Activated CD8-positive, alpha-beta T cell treated with anti-CD3 and anti-CD28 coated beads for 36 hours (primary cell): Measurements from ENCODE around the gene SMCHD1. TPM values are rescaled to one million over a fixed set of nuclear protein-coding genes. Genes with fewer than 3 reads are reported as not detected.
A peak's percentile ranks its signal among the peaks of the same experiment; 100 is the strongest.

Experiments used
- ATAC-seq: fragments of 200-7000 bp; cut with Tn5 transposase; one replicate; pipeline ENCODE4 v1.10.0; 2021; ENCODE audit warnings: mild to moderate bottlenecking, moderate library complexity
- CTCF ChIA-PET: fragments of 350-600 bp; sonication (Branson Sonifier 250); formaldehyde crosslinking; loops from one replicate; lab custom pipeline; 2021; ENCODE audit warnings: antibody characterized with exemption; lab: Charles Lee
- POLR2A ChIA-PET: fragments of 350-600 bp; sonication (Branson Sonifier 250); formaldehyde crosslinking; loops from one replicate; lab custom pipeline; 2021; ENCODE audit warnings: antibody characterized with exemption; lab: Charles Lee
- DNase-seq: peaks from one replicate; pipeline ENCODE4 v3.0.0-alpha.2; 2020
- H3K27ac Mint-ChIP-seq: one replicate; pipeline ENCODE4 v1.8.0; 2021; ENCODE audit warnings: mild to moderate bottlenecking, mixed read lengths
- H3K27me3 Mint-ChIP-seq: one replicate; pipeline ENCODE4 v1.8.0; 2021; ENCODE audit warnings: mixed read lengths
- H3K36me3 Mint-ChIP-seq: one replicate; pipeline ENCODE4 v1.8.0; 2021; ENCODE audit warnings: low read depth, mixed read lengths
- H3K4me1 Mint-ChIP-seq: one replicate; pipeline ENCODE4 v1.8.0; 2021; ENCODE audit warnings: low read depth, mixed read lengths
- H3K4me3 Mint-ChIP-seq: one replicate; pipeline ENCODE4 v1.8.0; 2021; ENCODE audit warnings: mild to moderate bottlenecking, moderate library complexity, mixed read lengths
- H3K9me3 Mint-ChIP-seq: one replicate; pipeline ENCODE4 v1.8.0; 2021; ENCODE audit warnings: mixed read lengths
- intact Hi-C: fragments of 100-400 bp; cut with micrococcal nuclease; formaldehyde crosslinking; loops from one replicate; pipeline ENCODE4 v1.10.0; 2022
- total RNA-seq, 2 experiments: library from RNA; stranded (reverse); gene quantifications; one replicate each; pipeline ENCODE4 v1.2.3, GENCODE V29; 2021
- TF ChIP-seq, protein P1 (sequence below): fragments of 200-600 bp; IDR thresholded peaks from one replicate; pipeline ENCODE4 v1.8.0; 2022; ENCODE audit warnings: antibody characterized with exemption, mild to moderate bottlenecking

Gene SMCHD1
- total RNA-seq, 2 experiments from 2014 or later, result 97.4 to 98.9 TPM

DNA sequence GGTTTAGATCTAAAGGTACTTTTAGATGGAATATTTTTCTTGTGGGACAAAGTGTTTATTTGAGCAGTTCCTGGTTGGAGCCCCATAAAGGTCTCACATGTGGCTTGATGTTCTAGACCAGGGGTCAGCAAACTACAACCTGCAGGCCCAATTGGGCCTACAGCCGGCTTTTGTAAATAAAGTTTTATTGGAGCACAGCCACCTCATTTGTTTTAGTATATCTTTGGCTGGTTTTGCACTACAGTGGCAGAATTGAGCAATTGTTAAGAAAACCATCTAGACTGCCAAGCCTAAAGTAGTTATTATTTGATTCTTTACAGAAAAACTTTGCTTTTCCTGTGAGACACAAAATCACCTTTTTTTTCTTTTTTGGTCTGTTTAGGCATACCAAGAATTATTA is 42.5 kb upstream of the SMCHD1 start:
- no peaks in the 10 kb centered on the region for H3K27me3 Mint-ChIP-seq
- intact Hi-C loops, result no loop called here
- H3K27ac Mint-ChIP-seq, result no peak overlapping the region
- peaks cover 74% of the 10 kb centered on the region for H3K36me3 Mint-ChIP-seq
- no peaks in the 10 kb centered on the region for H3K9me3 Mint-ChIP-seq
- H3K4me1 Mint-ChIP-seq, result peaks cover 15% of the 10 kb centered on the region
- ChIA-PET POLR2A (no interaction called here), CTCF (no interaction called here)
- TF ChIP-seq, protein P1, sequence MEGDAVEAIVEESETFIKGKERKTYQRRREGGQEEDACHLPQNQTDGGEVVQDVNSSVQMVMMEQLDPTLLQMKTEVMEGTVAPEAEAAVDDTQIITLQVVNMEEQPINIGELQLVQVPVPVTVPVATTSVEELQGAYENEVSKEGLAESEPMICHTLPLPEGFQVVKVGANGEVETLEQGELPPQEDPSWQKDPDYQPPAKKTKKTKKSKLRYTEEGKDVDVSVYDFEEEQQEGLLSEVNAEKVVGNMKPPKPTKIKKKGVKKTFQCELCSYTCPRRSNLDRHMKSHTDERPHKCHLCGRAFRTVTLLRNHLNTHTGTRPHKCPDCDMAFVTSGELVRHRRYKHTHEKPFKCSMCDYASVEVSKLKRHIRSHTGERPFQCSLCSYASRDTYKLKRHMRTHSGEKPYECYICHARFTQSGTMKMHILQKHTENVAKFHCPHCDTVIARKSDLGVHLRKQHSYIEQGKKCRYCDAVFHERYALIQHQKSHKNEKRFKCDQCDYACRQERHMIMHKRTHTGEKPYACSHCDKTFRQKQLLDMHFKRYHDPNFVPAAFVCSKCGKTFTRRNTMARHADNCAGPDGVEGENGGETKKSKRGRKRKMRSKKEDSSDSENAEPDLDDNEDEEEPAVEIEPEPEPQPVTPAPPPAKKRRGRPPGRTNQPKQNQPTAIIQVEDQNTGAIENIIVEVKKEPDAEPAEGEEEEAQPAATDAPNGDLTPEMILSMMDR, result no peak
- no peak overlapping the region for H3K4me3 Mint-ChIP-seq
- ATAC-seq (no peak), DNase-seq (no peak)

DNA sequence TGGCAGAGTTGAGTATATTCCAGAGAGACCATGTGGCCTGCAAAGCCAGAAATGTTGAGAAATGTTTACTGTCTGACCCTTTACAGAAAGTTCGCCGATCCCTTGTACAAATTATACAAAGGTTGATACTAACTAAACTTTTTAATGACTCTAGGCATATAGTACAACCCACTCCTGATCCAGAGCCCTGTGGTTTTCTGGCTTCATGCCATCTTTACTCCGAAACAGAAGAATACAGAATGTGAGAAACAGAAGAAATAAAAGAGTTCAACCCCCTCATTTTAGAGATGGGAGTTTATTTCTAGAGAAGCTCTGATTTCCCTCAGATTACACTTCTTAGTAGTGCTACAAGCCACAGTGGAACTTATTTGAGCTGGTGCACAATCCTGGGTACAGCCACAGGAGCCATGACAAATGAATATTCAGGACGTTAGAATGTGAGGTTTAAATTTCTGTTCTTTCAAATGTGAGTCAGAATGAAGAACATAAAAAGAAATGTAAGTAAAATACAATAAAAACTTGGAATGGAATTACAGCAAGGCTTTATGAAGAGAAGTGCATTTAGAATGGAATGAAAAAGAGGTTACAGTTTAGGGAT is 38.0 kb upstream of the SMCHD1 start:
- Mint-ChIP-seq H3K4me1 (peaks cover 5% of the 10 kb centered on the region), H3K27me3 (no peaks in the 10 kb centered on the region), H3K9me3 (no peaks in the 10 kb centered on the region), H3K4me3 (no peak overlapping the region), H3K27ac (no peak overlapping the region), H3K36me3 (peaks cover 44% of the 10 kb centered on the region)
- DNase-seq (no peak), ATAC-seq (no peak)
- ChIA-PET CTCF (no interaction called here), POLR2A (interaction anchor here (1.1 kb wide), 1 partner anchor 40 kb away, joined by 3 read pairs; no protein-coding TSS in a partner anchor)
- TF ChIP-seq, protein P1, result no peak
- intact Hi-C loops, result no loop called here

DNA sequence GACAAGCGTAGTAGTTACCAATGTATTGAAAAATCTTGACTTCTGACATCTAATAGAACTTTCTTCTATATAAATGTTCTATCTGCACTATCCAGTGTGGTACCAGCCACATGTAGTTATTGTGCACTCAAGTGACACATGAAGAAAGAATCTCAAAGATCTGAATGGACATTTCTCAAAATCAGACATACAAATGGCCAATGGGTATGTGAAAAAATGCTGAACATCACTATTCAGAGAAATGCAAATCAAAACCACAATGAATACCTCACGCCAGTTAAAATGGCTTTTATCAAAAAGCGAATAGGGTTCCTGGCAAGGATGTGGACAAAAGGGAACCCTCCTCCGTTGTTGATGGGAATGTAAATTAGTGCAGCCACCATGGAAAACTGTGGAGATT is 37.5 kb upstream of the SMCHD1 start:
- Mint-ChIP-seq H3K4me1 (peaks cover 1% of the 10 kb centered on the region), H3K4me3 (no peak overlapping the region), H3K27me3 (no peaks in the 10 kb centered on the region), H3K27ac (no peak overlapping the region), H3K9me3 (no peaks in the 10 kb centered on the region), H3K36me3 (peaks cover 39% of the 10 kb centered on the region)
- ChIA-PET POLR2A (interaction anchor here (1.1 kb wide), 1 partner anchor 39 kb away, joined by 3 read pairs; no protein-coding TSS in a partner anchor), CTCF (no interaction called here)
- intact Hi-C loops, result no loop called here
- no peak for ATAC-seq
- TF ChIP-seq, protein P1, result no peak
- DNase-seq, result no peak

DNA sequence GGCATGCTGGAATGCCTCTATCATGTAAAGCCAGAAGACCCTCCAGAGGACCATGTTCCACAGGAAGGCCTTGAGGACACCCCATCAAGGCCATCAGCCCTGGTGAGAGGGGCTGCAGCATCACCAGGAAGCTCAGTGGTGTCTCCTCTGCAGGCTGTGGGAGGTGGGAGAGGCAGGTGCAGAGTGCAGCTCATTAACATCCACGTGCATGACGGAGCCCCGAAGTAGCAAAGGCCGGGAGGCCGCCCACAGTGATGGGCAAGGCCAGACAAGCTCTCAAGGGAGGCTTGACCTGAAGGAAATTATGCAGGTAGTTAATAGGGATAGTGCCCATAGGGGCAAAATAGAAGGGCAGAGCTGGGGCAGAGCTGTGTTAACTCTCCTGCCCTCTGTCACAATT is 30.3 kb upstream of the SMCHD1 start:
- no peak overlapping the region for H3K4me3 Mint-ChIP-seq
- POLR2A ChIA-PET, result interaction anchor here (0.7 to 1.6 kb wide), 3 partner anchors 15 to 31 kb away, joined by 4 to 6 read pairs (median 4); partner anchors contain the start of gene SMCHD1
- ATAC-seq, result no peak
- CTCF ChIA-PET, result interaction anchor here (1.7 kb wide), 1 partner anchor 11 kb away, joined by 5 read pairs; no protein-coding TSS in a partner anchor
- H3K27ac Mint-ChIP-seq, result no peak overlapping the region
- TF ChIP-seq, protein P1, result no peak
- H3K36me3 Mint-ChIP-seq, result no peaks in the 10 kb centered on the region
- H3K9me3 Mint-ChIP-seq, result no peaks in the 10 kb centered on the region
- H3K27me3 Mint-ChIP-seq, result no peaks in the 10 kb centered on the region
- peaks cover 17% of the 10 kb centered on the region for H3K4me1 Mint-ChIP-seq
- intact Hi-C loops, result no loop called here
- no peak for DNase-seq

DNA sequence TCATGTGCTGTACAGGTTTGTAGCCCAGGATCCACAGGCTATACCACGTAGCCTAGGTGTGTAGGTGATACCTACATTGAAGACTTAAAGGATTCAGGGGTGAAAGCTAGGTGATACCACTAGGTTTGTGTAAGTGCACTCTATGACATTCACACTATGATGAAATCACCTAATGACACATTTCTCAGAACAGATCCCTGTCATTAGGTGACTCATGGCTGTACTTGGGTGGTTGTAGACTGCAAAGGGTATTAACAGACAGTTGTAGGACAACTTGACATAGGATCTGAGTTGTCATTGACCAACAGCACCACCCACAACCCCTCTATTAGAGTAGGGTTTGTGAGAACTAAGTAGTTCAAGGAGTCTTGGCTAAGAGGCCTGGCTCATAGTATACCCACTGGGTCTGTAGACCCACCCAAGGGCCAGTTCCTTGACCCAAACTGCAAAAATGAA is 27.7 kb upstream of the SMCHD1 start:
- ATAC-seq, result peak; percentile 97
- Mint-ChIP-seq H3K9me3 (peaks cover 5% of the 10 kb centered on the region), H3K27ac (peak overlapping the region; percentile 64), H3K36me3 (no peaks in the 10 kb centered on the region), H3K4me1 (peaks cover 22% of the 10 kb centered on the region), H3K27me3 (no peaks in the 10 kb centered on the region), H3K4me3 (no peak overlapping the region)
- peak; percentile 60 for DNase-seq
- intact Hi-C loops, result no loop called here
- CTCF ChIA-PET, result interaction anchor here (0.9 to 2.2 kb wide), 4 partner anchors 9 to 36 kb away, joined by 3 to 6 read pairs (median 3); no protein-coding TSS in a partner anchor
- TF ChIP-seq, protein P1, result no peak
- POLR2A ChIA-PET, result interaction anchor here (0.7 to 3.0 kb wide), 6 partner anchors 9 to 53 kb away, joined by 3 to 11 read pairs (median 3); no protein-coding TSS in a partner anchor
